ENCODE measurements around the gene IRF2BP2. TPM values are rescaled to one million over a fixed set of nuclear protein-coding genes. Genes with fewer than 3 reads are reported as not detected.

IRF2BP2 gene
- total and polyA plus RNA-seq, 10 of the 15 experiments (the other 5 are each of a cell fraction or from before 2014, with no cell fraction given) = 7.5 to 114 (median 52.3) TPM

GRCh38 chr1:234572966-234573365 is 37.0 kb downstream of the IRF2BP2 start:
- RAD21 ChIA-PET (ENCODE audit: unreplicated experiment) = no interaction called here
- SMC1A ChIA-PET (ENCODE audit: uncharacterized antibody, unreplicated experiment) = no interaction called here

DNA sequence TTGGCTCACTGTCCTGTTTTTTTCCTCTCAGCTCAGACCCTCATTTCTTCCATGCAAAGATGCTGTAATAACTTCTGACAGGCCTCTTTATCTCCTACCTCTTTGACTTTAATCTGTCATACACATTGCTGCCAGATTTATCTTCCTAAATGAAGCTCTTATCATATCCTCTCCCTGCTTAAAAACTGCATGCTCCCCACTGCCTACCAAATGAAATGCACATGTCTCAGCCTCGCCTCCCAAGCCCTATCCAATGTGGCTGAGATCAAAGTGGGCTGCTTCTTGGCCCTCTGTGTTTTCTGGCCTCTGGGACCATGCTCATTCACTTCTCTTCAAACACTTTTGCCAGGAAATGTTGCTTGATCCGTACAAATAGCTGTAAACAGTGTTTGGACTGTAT is 38.3 kb downstream of the IRF2BP2 start:
- WGBS (ENCODE audit: insufficient coverage, insufficient replicate concordance, low lambda C conversion rate, missing lambda C conversion rate) = 46% methylated on average over 2 of the region's 2 CpGs
- H3K9ac ChIP-seq (ENCODE audit: control insufficient read depth, insufficient read depth, low read length) = no peak overlapping the region
- no peak overlapping the region for H3K4me2 ChIP-seq (ENCODE audit: control insufficient read depth, insufficient read depth)
- ATAC-seq = no peak
- no peaks in the 10 kb centered on the region for H3K36me3 ChIP-seq (ENCODE audit: control insufficient read depth in 2 of 2, insufficient read depth in 2 of 2, low read length in 1 of 2)
- H3K9me3 ChIP-seq (replicated peaks; ENCODE audit: control insufficient read depth, insufficient read depth, low read length) = no peaks in the 10 kb centered on the region; the same call in 2 of the 3 replicates
- no peak for TF ChIP-seq RB1 (IDR thresholded peaks at IDR 0.05; ENCODE audit: borderline replicate concordance)
- TF ChIP-seq, protein P1, sequence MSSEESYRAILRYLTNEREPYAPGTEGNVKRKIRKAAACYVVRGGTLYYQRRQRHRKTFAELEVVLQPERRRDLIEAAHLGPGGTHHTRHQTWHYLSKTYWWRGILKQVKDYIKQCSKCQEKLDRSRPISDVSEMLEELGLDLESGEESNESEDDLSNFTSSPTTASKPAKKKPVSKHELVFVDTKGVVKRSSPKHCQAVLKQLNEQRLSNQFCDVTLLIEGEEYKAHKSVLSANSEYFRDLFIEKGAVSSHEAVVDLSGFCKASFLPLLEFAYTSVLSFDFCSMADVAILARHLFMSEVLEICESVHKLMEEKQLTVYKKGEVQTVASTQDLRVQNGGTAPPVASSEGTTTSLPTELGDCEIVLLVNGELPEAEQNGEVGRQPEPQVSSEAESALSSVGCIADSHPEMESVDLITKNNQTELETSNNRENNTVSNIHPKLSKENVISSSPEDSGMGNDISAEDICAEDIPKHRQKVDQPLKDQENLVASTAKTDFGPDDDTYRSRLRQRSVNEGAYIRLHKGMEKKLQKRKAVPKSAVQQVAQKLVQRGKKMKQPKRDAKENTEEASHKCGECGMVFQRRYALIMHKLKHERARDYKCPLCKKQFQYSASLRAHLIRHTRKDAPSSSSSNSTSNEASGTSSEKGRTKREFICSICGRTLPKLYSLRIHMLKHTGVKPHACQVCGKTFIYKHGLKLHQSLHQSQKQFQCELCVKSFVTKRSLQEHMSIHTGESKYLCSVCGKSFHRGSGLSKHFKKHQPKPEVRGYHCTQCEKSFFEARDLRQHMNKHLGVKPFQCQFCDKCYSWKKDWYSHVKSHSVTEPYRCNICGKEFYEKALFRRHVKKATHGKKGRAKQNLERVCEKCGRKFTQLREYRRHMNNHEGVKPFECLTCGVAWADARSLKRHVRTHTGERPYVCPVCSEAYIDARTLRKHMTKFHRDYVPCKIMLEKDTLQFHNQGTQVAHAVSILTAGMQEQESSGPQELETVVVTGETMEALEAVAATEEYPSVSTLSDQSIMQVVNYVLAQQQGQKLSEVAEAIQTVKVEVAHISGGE (CRISPR knock-in tag; IDR thresholded peaks at IDR 0.05) = no peak
- TF ChIP-seq RELA (IDR thresholded peaks at IDR 0.05; ENCODE audit: borderline replicate concordance, partially characterized antibody) = no peak
- TF ChIP-seq SIN3A (IDR thresholded peaks at IDR 0.05; ENCODE audit: low read depth, low read length) = no peak
- TF ChIP-seq KAT2A (conservative IDR thresholded peaks at IDR 0.05; ENCODE audit: control insufficient read depth, low read depth, low read length) = no peak
- TF ChIP-seq, protein P2, sequence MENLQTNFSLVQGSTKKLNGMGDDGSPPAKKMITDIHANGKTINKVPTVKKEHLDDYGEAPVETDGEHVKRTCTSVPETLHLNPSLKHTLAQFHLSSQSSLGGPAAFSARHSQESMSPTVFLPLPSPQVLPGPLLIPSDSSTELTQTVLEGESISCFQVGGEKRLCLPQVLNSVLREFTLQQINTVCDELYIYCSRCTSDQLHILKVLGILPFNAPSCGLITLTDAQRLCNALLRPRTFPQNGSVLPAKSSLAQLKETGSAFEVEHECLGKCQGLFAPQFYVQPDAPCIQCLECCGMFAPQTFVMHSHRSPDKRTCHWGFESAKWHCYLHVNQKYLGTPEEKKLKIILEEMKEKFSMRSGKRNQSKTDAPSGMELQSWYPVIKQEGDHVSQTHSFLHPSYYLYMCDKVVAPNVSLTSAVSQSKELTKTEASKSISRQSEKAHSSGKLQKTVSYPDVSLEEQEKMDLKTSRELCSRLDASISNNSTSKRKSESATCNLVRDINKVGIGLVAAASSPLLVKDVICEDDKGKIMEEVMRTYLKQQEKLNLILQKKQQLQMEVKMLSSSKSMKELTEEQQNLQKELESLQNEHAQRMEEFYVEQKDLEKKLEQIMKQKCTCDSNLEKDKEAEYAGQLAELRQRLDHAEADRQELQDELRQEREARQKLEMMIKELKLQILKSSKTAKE (IDR thresholded peaks at IDR 0.05; ENCODE audit: low read depth, poor library complexity, severe bottlenecking) = no peak
- no peak for TF ChIP-seq STAT1 (conservative IDR thresholded peaks at IDR 0.05)
- no peak for FAIRE-seq
- no peak overlapping the region for H3K4me3 ChIP-seq
- no peaks in the 10 kb centered on the region; the same call in 1 of the 2 replicates for H3K4me1 ChIP-seq (ENCODE audit: control insufficient read depth, insufficient read depth, low read length)
- ChIA-PET POLR2A (no interaction called here), SMC1A (ENCODE audit: uncharacterized antibody, unreplicated experiment) (interaction anchor here (0.9 kb wide), 1 partner anchor 18 kb away, joined by 4 read pairs; no protein-coding TSS in a partner anchor), RAD21 (ENCODE audit: unreplicated experiment) (no interaction called here), CTCF (no interaction called here)
- no peaks in the 10 kb centered on the region for H3K79me2 ChIP-seq (ENCODE audit: control insufficient read depth, insufficient read depth, low read length)
- BruUV-seq (replicated peaks) = no TSS peak
- in situ Hi-C loops (cut with MboI) = no loop called here
- DNase-seq (ENCODE audit: low read depth, low spot score) = no peak
- no peaks in the 10 kb centered on the region for H3K27me3 ChIP-seq (replicated peaks in 1 of 2; ENCODE audit: control insufficient read depth in 2 of 2, insufficient read depth in 2 of 2, low read length in 1 of 2)
- H2AFZ ChIP-seq (ENCODE audit: control insufficient read depth, low read depth, low read length) = no peak overlapping the region
- no peaks in the 10 kb centered on the region for H4K20me1 ChIP-seq (ENCODE audit: control insufficient read depth, insufficient read depth)
- H3K27ac ChIP-seq (ENCODE audit: control insufficient read depth, insufficient read depth) = no peak overlapping the region
- intact Hi-C loops (cut with micrococcal nuclease; ENCODE audit: unreplicated experiment) = no loop called here

More at GRCh38 chr1:234572966-234573365, 37.0 kb downstream of the IRF2BP2 start:
- FAIRE-seq = no peak
- ATAC-seq = no peak
- H4K20me1 ChIP-seq (ENCODE audit: control insufficient read depth, insufficient read depth) = no peaks in the 10 kb centered on the region
- H3K79me2 ChIP-seq (ENCODE audit: control insufficient read depth, insufficient read depth, low read length) = no peaks in the 10 kb centered on the region
- no peak for TF ChIP-seq CREM (IDR thresholded peaks at IDR 0.05; ENCODE audit: low read depth)
- H2AFZ ChIP-seq (ENCODE audit: control insufficient read depth, low read depth, low read length) = no peak overlapping the region
- no peak overlapping the region for H3K4me2 ChIP-seq (ENCODE audit: control insufficient read depth, insufficient read depth)
- H3K9me3 ChIP-seq (replicated peaks; ENCODE audit: control insufficient read depth, insufficient read depth, low read length) = no peaks in the 10 kb centered on the region
- intact Hi-C loops (cut with micrococcal nuclease; ENCODE audit: unreplicated experiment) = no loop called here
- WGBS (ENCODE audit: insufficient coverage, insufficient replicate concordance, low lambda C conversion rate, missing lambda C conversion rate) = 53% methylated on average over 7 of the region's 7 CpGs
- no peaks in the 10 kb centered on the region; the same call in 1 of the 2 replicates for H3K4me1 ChIP-seq (ENCODE audit: control insufficient read depth, insufficient read depth, low read length)
- ChIA-PET CTCF (no interaction called here), POLR2A (no interaction called here)
- in situ Hi-C loops (cut with MboI) = no loop called here
- BruUV-seq (replicated peaks) = no TSS peak
- no peak for DNase-seq (ENCODE audit: low read depth, low spot score)
- no peaks in the 10 kb centered on the region for H3K36me3 ChIP-seq (ENCODE audit: control insufficient read depth in 2 of 2, insufficient read depth in 2 of 2, low read length in 1 of 2)
- H3K9ac ChIP-seq (ENCODE audit: control insufficient read depth, insufficient read depth, low read length) = no peak overlapping the region
- no peaks in the 10 kb centered on the region for H3K27me3 ChIP-seq (replicated peaks in 1 of 2; ENCODE audit: control insufficient read depth in 2 of 2, insufficient read depth in 2 of 2, low read length in 1 of 2)
- H3K27ac ChIP-seq (ENCODE audit: control insufficient read depth, insufficient read depth) = no peak overlapping the region
- H3K4me3 ChIP-seq = no peak overlapping the region
